Activated CD8-positive, alpha-beta T cell treated with anti-CD3 and anti-CD28 coated beads, Interleukin-2, amount 10 ng/mL, durations not matched to agents 7 days and 5 days (primary cell): ENCODE data around the gene WDR19. TPM values are rescaled to one million over a fixed set of nuclear protein-coding genes. Genes with fewer than 3 reads are reported as not detected.
"Not testable (repeated sequence)": the region's sequence is repeated elsewhere in the genome, so short reads cannot be mapped to it uniquely, and the experiment has no call there.

Experiments used
- ATAC-seq: fragments of 150-1000 bp; cut with Tn5 transposase; one replicate; pipeline ENCODE4 v1.10.0; 2021; ENCODE audit warnings: moderate library complexity
- CTCF ChIA-PET: fragments of 350-600 bp; sonication (Branson Sonifier 250); formaldehyde crosslinking; loops from one replicate; lab custom pipeline; 2021; ENCODE audit warnings: antibody characterized with exemption; lab: Charles Lee
- POLR2A ChIA-PET: fragments of 350-600 bp; sonication (Branson Sonifier 250); formaldehyde crosslinking; loops from one replicate; lab custom pipeline; 2021; ENCODE audit warnings: antibody characterized with exemption; lab: Charles Lee
- DNase-seq: peaks from one replicate; pipeline ENCODE4 v3.0.0-alpha.2; 2020
- H3K27ac Mint-ChIP-seq: one replicate; pipeline ENCODE4 v1.8.0; 2021; ENCODE audit warnings: mild to moderate bottlenecking, mixed read lengths
- H3K27me3 Mint-ChIP-seq: one replicate; pipeline ENCODE4 v1.8.0; 2021; ENCODE audit warnings: low read depth, mixed read lengths
- H3K36me3 Mint-ChIP-seq: one replicate; pipeline ENCODE4 v1.8.0; 2021; ENCODE audit warnings: low read depth, mixed read lengths
- H3K4me1 Mint-ChIP-seq: one replicate; pipeline ENCODE4 v1.8.0; 2021; ENCODE audit warnings: low read depth, mixed read lengths
- H3K4me3 Mint-ChIP-seq: one replicate; pipeline ENCODE4 v1.8.0; 2021; ENCODE audit warnings: mild to moderate bottlenecking, mixed read lengths
- H3K9me3 Mint-ChIP-seq: one replicate; pipeline ENCODE4 v1.8.0; 2022; ENCODE audit warnings: mixed read lengths; ENCODE audit not compliant: insufficient read depth
- total RNA-seq, 2 experiments: library from RNA; stranded (reverse); gene quantifications; one replicate each; pipeline ENCODE4 v1.2.3, GENCODE V29; 2021

The WDR19 gene
- 1 to 10 TPM; 6.0 to 6.5 TPM for total RNA-seq

- Mint-ChIP-seq H3K36me3 (no peaks in the 10 kb centered on the region), H3K27me3 (peaks cover 6% of the 10 kb centered on the region), H3K4me1 (peaks cover 11% of the 10 kb centered on the region), H3K4me3 (no peak within 1 kb of the TSS), H3K27ac (no peak within 1 kb of the TSS), H3K9me3 (no peaks in the 10 kb centered on the region)
- DNase-seq, result peak; percentile 99
- POLR2A ChIA-PET, result interaction anchor here (0.6 to 1.2 kb wide), 2 partner anchors 276 to 599 kb away, joined by 3 read pairs; partner anchors contain the start of genes LIAS and RPL9
- CTCF ChIA-PET, result interaction anchor here (0.5 to 1.7 kb wide), 13 partner anchors 10 to 519 kb away, joined by 3 to 6 read pairs (median 3); partner anchors contain the start of gene TLR1
- ATAC-seq, result peak; percentile 99
These were observed at the start of gene WDR19 for GRCh38 chr4:39181905-39182638. Gene WDR19, plus strand, starts transcription at chr4:39182529. Its CDS starts 29 bp downstream, at chr4:39182558.

- ChIA-PET CTCF (interaction anchor here (0.7 to 6.0 kb wide), 12 partner anchors 8 to 375 kb away, joined by 3 to 115 read pairs (median 6); no protein-coding TSS in a partner anchor), POLR2A (interaction anchor here (1.0 kb wide), 1 partner anchor 325 kb away, joined by 3 read pairs; the partner anchor contains the start of gene RPL9)
- Mint-ChIP-seq H3K27me3 (no peaks in the 10 kb centered on the region), H3K4me3 (no peak overlapping the region), H3K9me3 (no peaks in the 10 kb centered on the region), H3K36me3 (peaks cover 4% of the 10 kb centered on the region), H3K4me1 (peaks cover 11% of the 10 kb centered on the region), H3K27ac (no peak overlapping the region)
- DNase-seq (no peak), ATAC-seq (no peak)
These were observed 48.7 kb upstream of the WDR19 start for GRCh38 chr4:39133623-39134022.

- ATAC-seq (no peak), DNase-seq (no peak)
- Mint-ChIP-seq H3K27ac (no peak overlapping the region), H3K27me3 (no peaks in the 10 kb centered on the region), H3K9me3 (no peaks in the 10 kb centered on the region), H3K4me3 (no peak overlapping the region), H3K4me1 (peaks cover 11% of the 10 kb centered on the region), H3K36me3 (peaks cover 1% of the 10 kb centered on the region)
- POLR2A ChIA-PET, result no interaction called here
- CTCF ChIA-PET, result interaction anchor here (0.6 to 6.0 kb wide), 42 partner anchors 9 to 375 kb away, joined by 3 to 115 read pairs (median 4); no protein-coding TSS in a partner anchor
These were observed 47.5 kb upstream of the WDR19 start for GRCh38 chr4:39134683-39135306.

- ATAC-seq, H3K27me3 Mint-ChIP-seq, DNase-seq, H3K36me3 Mint-ChIP-seq, H3K9me3 Mint-ChIP-seq, H3K27ac Mint-ChIP-seq, POLR2A ChIA-PET, H3K4me3 Mint-ChIP-seq: not testable (repeated sequence)
- peaks cover 11% of the 10 kb centered on the region for H3K4me1 Mint-ChIP-seq
- CTCF ChIA-PET, result interaction anchor here (3.0 kb wide), 1 partner anchor 236 kb away, joined by 19 read pairs; no protein-coding TSS in a partner anchor
These were observed 44.1 kb upstream of the WDR19 start for GRCh38 chr4:39138227-39138626.

- DNase-seq (no peak), ATAC-seq (no peak)
- Mint-ChIP-seq H3K4me3 (no peak overlapping the region), H3K36me3 (no peaks in the 10 kb centered on the region), H3K27me3 (no peaks in the 10 kb centered on the region), H3K27ac (no peak overlapping the region), H3K9me3 (no peaks in the 10 kb centered on the region), H3K4me1 (peaks cover 4% of the 10 kb centered on the region)
- POLR2A ChIA-PET, result interaction anchor here (0.6 kb wide), 1 partner anchor 1298 kb away, joined by 3 read pairs; no protein-coding TSS in a partner anchor
- CTCF ChIA-PET, result interaction anchor here (0.7 to 1.5 kb wide), 2 partner anchors 11 to 243 kb away, joined by 3 to 4 read pairs; no protein-coding TSS in a partner anchor
These were observed 36.1 kb upstream of the WDR19 start for GRCh38 chr4:39146211-39146610.

- H3K4me3 Mint-ChIP-seq, result no peak overlapping the region
- POLR2A ChIA-PET, result no interaction called here
- H3K36me3 Mint-ChIP-seq, result no peaks in the 10 kb centered on the region
- H3K9me3 Mint-ChIP-seq, result no peaks in the 10 kb centered on the region
- no peak for DNase-seq
- no peak for ATAC-seq
- CTCF ChIA-PET, result no interaction called here
- H3K27me3 Mint-ChIP-seq, result no peaks in the 10 kb centered on the region
- peaks cover 4% of the 10 kb centered on the region for H3K4me1 Mint-ChIP-seq
- H3K27ac Mint-ChIP-seq, result no peak overlapping the region
These were observed 28.3 kb upstream of the WDR19 start for GRCh38 chr4:39154009-39154408.

GRCh38 chr4:39157520-39157919 lies 24.8 kb upstream of the WDR19 start:
- no peaks in the 10 kb centered on the region for H3K36me3 Mint-ChIP-seq
- DNase-seq (no peak), ATAC-seq (no peak)
- ChIA-PET POLR2A (no interaction called here), CTCF (no interaction called here)
- no peaks in the 10 kb centered on the region for H3K27me3 Mint-ChIP-seq
- no peaks in the 10 kb centered on the region for H3K4me1 Mint-ChIP-seq
- H3K27ac Mint-ChIP-seq, result no peak overlapping the region
- H3K9me3 Mint-ChIP-seq, result no peaks in the 10 kb centered on the region
- H3K4me3 Mint-ChIP-seq, result no peak overlapping the region

GRCh38 chr4:39166177-39166576 lies 16.2 kb upstream of the WDR19 start:
- Mint-ChIP-seq H3K36me3 (no peaks in the 10 kb centered on the region), H3K9me3 (no peaks in the 10 kb centered on the region), H3K27me3 (peaks cover 10% of the 10 kb centered on the region), H3K4me3 (no peak overlapping the region), H3K27ac (no peak overlapping the region), H3K4me1 (peaks cover 4% of the 10 kb centered on the region)
- DNase-seq (no peak), ATAC-seq (no peak)
- CTCF ChIA-PET, result interaction anchor here (1.2 kb wide), 1 partner anchor 31 kb away, joined by 5 read pairs; no protein-coding TSS in a partner anchor
- POLR2A ChIA-PET, result no interaction called here

GRCh38 chr4:39166669-39167068 lies 15.7 kb upstream of the WDR19 start:
- H3K4me3 Mint-ChIP-seq, result no peak overlapping the region
- no peak overlapping the region for H3K27ac Mint-ChIP-seq
- peaks cover 10% of the 10 kb centered on the region for H3K27me3 Mint-ChIP-seq
- ChIA-PET CTCF (interaction anchor here (1.2 kb wide), 1 partner anchor 31 kb away, joined by 5 read pairs; no protein-coding TSS in a partner anchor), POLR2A (no interaction called here)
- H3K9me3 Mint-ChIP-seq, result no peaks in the 10 kb centered on the region
- no peak for DNase-seq
- H3K4me1 Mint-ChIP-seq, result peaks cover 4% of the 10 kb centered on the region
- no peaks in the 10 kb centered on the region for H3K36me3 Mint-ChIP-seq
- ATAC-seq, result no peak

- no peak overlapping the region for H3K27ac Mint-ChIP-seq
- ChIA-PET POLR2A (no interaction called here), CTCF (interaction anchor here (0.9 kb wide), 1 partner anchor 266 kb away, joined by 3 read pairs; no protein-coding TSS in a partner anchor)
- no peak for ATAC-seq
- H3K4me1 Mint-ChIP-seq, result peaks cover 4% of the 10 kb centered on the region
- DNase-seq, result no peak
- H3K4me3 Mint-ChIP-seq, result no peak overlapping the region
- H3K36me3 Mint-ChIP-seq, result no peaks in the 10 kb centered on the region
- no peaks in the 10 kb centered on the region for H3K9me3 Mint-ChIP-seq
- H3K27me3 Mint-ChIP-seq, result peaks cover 20% of the 10 kb centered on the region
These were observed 12.9 kb upstream of the WDR19 start for GRCh38 chr4:39169426-39169825.

- ChIA-PET CTCF (no interaction called here), POLR2A (no interaction called here)
- no peaks in the 10 kb centered on the region for H3K36me3 Mint-ChIP-seq
- H3K27ac Mint-ChIP-seq, result no peak overlapping the region
- DNase-seq, result no peak
- H3K27me3 Mint-ChIP-seq, result peaks cover 24% of the 10 kb centered on the region
- H3K4me1 Mint-ChIP-seq, result peaks cover 4% of the 10 kb centered on the region
- ATAC-seq, result no peak
- H3K4me3 Mint-ChIP-seq, result no peak overlapping the region
- no peaks in the 10 kb centered on the region for H3K9me3 Mint-ChIP-seq
These were observed 12.0 kb upstream of the WDR19 start for GRCh38 chr4:39170301-39170700.
